ENCODE measurements around the gene RNF4.

RNF4 gene

DNA sequence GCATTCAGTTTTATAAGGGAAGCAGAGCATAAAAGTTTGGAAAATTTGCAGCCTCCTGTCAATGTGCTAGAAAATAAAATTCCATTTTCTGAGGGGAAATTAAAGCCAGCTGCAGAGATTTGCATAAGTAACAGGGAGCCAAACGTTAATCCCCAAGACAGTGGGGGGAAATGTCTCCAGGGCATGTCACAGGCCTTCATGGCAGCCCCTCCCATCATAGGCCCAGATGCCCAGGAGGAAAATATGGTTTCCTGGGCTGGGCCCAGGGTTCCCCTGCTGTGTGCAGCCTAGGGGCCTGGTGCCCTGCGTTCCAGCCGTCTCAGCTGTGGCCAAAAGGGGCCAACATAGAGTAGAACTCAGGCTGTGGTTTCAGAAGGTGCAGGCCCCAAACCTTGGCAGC lies 9.3 kb downstream of the RNF4 start:
- no peak overlapping the region for H3K27ac ChIP-seq
- TF ChIP-seq, protein P1, sequence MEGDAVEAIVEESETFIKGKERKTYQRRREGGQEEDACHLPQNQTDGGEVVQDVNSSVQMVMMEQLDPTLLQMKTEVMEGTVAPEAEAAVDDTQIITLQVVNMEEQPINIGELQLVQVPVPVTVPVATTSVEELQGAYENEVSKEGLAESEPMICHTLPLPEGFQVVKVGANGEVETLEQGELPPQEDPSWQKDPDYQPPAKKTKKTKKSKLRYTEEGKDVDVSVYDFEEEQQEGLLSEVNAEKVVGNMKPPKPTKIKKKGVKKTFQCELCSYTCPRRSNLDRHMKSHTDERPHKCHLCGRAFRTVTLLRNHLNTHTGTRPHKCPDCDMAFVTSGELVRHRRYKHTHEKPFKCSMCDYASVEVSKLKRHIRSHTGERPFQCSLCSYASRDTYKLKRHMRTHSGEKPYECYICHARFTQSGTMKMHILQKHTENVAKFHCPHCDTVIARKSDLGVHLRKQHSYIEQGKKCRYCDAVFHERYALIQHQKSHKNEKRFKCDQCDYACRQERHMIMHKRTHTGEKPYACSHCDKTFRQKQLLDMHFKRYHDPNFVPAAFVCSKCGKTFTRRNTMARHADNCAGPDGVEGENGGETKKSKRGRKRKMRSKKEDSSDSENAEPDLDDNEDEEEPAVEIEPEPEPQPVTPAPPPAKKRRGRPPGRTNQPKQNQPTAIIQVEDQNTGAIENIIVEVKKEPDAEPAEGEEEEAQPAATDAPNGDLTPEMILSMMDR (conservative IDR thresholded peaks at IDR 0.05): no peak

DNA sequence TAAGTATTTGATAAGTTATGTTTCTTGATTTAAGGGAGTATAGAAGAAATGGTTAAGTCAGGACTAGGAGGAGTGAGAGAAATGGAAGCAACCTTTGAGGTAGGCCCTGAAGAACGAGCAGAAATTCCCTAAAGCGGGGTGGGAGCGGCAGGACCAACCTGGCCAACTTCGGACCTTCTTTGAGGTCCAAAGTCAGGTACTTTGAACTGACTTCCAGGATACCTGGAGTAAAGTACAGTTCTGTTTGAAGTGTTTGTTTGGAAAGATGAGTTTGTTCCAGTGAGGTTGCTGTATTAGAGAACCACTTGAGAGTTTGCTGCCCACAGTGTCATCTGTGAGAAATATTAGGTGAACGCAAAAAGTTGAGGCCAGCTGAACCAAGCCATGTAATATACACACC lies 11.7 kb downstream of the RNF4 start:
- H3K27ac ChIP-seq: no peak overlapping the region
- TF ChIP-seq, protein P1 (conservative IDR thresholded peaks at IDR 0.05): no peak

DNA sequence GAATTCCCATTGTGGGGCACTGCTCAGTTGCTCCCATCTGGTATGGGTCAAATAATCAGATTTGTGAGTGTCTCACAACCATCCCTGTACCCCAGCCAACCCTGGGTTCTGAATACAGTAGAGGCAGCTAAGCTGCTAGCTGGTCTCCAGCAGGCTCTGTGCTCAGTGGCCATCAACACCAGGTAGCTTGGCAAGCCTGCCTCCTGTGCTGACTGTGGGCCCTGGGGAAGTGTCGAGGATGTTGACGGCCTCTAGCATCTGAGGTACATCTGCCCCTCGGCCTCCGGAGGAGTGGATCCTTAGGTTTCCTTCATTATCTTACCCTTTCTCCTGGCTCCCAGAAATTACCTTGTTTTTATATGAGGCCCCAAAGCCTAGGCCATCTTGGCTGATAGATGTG lies 13.3 kb downstream of the RNF4 start:
- TF ChIP-seq, protein P1 (conservative IDR thresholded peaks at IDR 0.05): no peak
- no peak overlapping the region for H3K27ac ChIP-seq

DNA sequence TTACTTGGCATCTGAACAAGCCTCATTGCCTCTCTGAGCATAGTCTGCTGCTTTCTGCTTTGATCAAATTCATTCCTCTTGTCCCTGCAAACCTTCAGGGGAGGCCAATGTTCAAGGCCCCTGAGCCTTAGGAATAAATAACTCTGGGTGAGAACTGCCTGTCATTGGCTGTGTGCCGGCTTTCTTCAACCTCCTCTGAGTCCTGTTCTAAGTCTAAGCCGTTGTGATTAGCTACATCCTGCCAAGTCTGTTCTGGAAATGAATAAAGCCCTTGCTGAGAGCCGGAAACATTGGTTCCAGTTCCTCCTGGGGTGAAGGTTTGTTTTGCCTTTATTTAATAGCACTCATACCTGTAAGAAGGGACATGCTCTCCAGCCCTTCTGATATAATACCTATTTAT lies 13.8 kb downstream of the RNF4 start:
- TF ChIP-seq, protein P1 (conservative IDR thresholded peaks at IDR 0.05): no peak
- H3K27ac ChIP-seq: no peak overlapping the region

DNA sequence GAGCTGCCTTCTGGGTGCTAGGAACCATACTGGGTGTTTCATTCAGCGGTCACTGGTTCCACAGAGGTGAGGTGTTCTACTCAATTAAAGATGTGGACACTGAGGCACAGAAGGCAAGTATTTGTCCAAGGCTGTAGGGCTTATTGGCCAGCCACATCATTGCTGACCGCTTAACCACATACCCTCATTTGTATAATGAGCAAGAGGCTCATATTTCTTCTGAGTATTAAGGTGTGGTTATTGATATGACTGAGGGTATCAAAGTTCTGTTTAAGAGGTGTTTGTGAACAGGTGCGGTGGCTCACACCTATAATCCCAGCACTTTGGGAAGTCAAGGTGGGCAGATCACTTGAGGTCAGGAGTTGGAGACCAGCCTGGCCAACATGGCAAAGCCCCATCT lies 14.3 kb downstream of the RNF4 start:
- no peak overlapping the region for H3K27ac ChIP-seq
- TF ChIP-seq, protein P1 (conservative IDR thresholded peaks at IDR 0.05): no peak

DNA sequence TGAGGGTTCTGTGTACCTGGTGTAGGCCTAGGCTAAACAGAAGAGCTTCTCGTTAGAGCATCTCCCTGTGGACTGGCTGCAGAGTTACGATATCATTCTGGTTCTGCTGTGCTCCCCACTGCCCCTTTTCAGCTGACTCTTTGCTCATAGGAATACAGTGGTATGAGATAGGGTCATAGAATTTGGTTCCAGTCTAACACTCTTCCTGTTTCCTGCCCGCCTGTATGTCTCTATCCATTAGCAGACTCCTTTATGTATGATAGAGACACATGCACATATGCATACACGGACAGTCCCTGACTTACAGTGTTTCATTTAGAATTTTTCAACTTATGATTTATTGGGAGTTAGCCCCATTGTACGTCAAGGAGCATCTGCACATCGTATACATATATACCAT lies 15.3 kb downstream of the RNF4 start:
- TF ChIP-seq, protein P1 (conservative IDR thresholded peaks at IDR 0.05): no peak
- no peak overlapping the region for H3K27ac ChIP-seq

DNA sequence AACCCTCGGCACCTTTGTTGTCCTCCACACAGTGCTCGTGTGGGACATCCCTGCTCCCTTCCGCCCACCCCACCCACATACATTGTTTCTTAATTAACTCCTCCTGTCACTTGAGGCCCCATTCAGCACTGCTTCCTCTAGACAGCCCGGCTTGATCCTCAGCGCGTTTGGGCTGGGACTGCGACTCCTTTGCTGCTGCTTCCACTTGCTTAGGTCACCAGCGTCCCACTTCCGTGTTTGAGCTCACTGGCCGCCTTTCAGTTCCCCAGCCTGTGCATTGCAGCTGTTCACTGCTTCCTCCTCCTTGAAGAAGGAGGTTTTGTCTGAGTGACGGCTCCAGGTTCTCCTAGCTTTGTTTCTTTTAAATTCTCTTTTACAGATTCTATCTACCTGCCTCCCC lies 16.1 kb downstream of the RNF4 start:
- no peak overlapping the region for H3K27ac ChIP-seq

More for the DNA sequence above, 16.1 kb downstream of the RNF4 start:
- TF ChIP-seq, protein P1 (conservative IDR thresholded peaks at IDR 0.05): no peak

Data from VCaP (cell line).